Pancreas (tissue), 10 donors: ENCODE measurements around the gene PCBD1. TPM values are rescaled to one million over a fixed set of nuclear protein-coding genes. Genes with fewer than 3 reads are reported as not detected.
A peak's percentile ranks its signal among the peaks of the same experiment; 100 is the strongest.

Source experiments
- ATAC-seq, 4 donors: fragments of 200-7000 bp; cut with Tn5 transposase; one replicate each; pipeline versions ENCODE4 v1.8.0 to v1.9.1; 2020; ENCODE audit warnings: mild to moderate bottlenecking in 4 of 4, moderate library complexity in 4 of 4
- DNase-seq, 6 donors: peaks; one replicate each; pipeline ENCODE4 v3.0.0-alpha.2; 2020
- FAIRE-seq: peaks from 2 replicates; lab custom pipeline; 2012; peaks lifted over from hg19 to GRCh38; lab: Jason Lieb, UNC
- H3K27ac ChIP-seq, 4 donors: fragments of 200-600 bp; sonication (generic); 1 replicate in 3 of 4; 2 replicates in 1 of 4; pipeline versions ENCODE4 v1.5.0 to v1.8.0; 2020
- H3K27me3 ChIP-seq, 4 donors: fragments of 200-600 bp; one replicate each; pipeline ENCODE4 v1.8.0; 2021
- H3K36me3 ChIP-seq, 3 donors: fragments of 200-600 bp; sonication (generic) in 1 of 3; one replicate each; pipeline versions ENCODE4 v1.5.0 to v1.8.0; 2020 to 2021
- H3K4me1 ChIP-seq, 3 donors: fragments of 200-600 bp; one replicate each; pipeline ENCODE4 v1.8.0; 2021
- H3K4me3 ChIP-seq, 4 donors: fragments of 200-600 bp; sonication (generic) in 2 of 4; one replicate each; pipeline versions ENCODE4 v1.5.0 to v1.8.0; 2020 to 2021
- H3K9me3 ChIP-seq, 4 donors: fragments of 200-600 bp; one replicate each; pipeline ENCODE4 v1.8.0; 2021
- WGBS, 2 donors: extraction: QIAGEN DNeasy Blood & Tissue Kit; methylation state at CpG; one replicate each; pipeline ENCODE4 v1.1.7; 2013; 5-methylcytosine and 5-hydroxymethylcytosine counted together
- intact Hi-C, 3 donors: fragments of 100-400 bp; cut with DNase I; formaldehyde crosslinking; loops; one replicate each; pipeline versions ENCODE4 v1.11.1 to v1.14.2; 2022
- polyA plus RNA-seq, 2 donors: library from polyadenylated mRNA; stranded (reverse); fragments of 200-250 nt; gene quantifications; one replicate each; pipeline ENCODE4 v1.2.3, GENCODE V29; 2013
- total RNA-seq, 6 donors: library from RNA; stranded (reverse); fragmentation: NEBNext Ultra II Directional in 4 of 6; extraction: Animal tissue kit (Norgen Biotek cat#: 25700) in 4 of 6; gene quantifications; one replicate each; pipeline versions ENCODE4 v1.2.1 to v1.2.4, GENCODE V29; 2021 to 2023
- TF ChIP-seq, protein P1 (sequence below), 4 donors: fragments of 200-600 bp; sonication (generic) in 3 of 4; IDR thresholded peaks; one replicate each; pipeline versions ENCODE4 v1.5.0 to v1.8.0; 2021; ENCODE audit warnings: antibody characterized with exemption in 4 of 4
- donor health status: healthy with polysubstance abuse.
- donor health status: DM: no; HTN: no; CAD: no; lungs with moderate emphysema.
- donor health status: DM: no; HTN: no; CAD: no.
- donor health status: control.
- donor health status: control.
- donor health status: Bipolar disorder and iron deficiency.
- donor health status: DM: yes; HTN: yes; CAD: no.
- donor health status: DM: no; HTN: no; CAD: no.
- donor health status: DM: no; HTN: no; CAD: no.
- donor health status: DM: yes; HTN: yes; CAD: no.

PCBD1 gene
- total and polyA plus RNA-seq, 8 donors = 63.6 to 95.9 (median 76.9) TPM

DNA sequence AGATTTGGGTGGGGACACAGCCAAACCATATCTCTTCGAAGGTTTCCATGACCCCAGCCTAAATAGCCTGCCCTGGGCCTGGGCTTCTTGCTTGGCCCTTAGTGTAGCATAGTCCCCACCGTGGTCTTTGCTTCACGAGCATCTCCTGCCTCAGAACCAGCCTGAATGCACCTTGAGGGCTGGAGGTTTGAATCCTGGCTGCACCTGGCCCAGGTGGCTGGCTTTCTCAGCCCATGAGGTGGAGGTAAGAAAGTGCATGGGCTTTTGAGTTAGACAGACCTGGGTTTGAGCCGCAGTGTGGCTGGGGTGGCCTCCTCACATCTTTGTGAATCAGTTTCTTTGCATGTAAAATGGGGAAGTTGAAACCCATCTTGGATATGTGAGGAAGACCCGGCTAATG is 24.2 kb upstream of the PCBD1 start:
- no peaks in the 10 kb centered on the region for H3K36me3 ChIP-seq
- TF ChIP-seq, protein P1, sequence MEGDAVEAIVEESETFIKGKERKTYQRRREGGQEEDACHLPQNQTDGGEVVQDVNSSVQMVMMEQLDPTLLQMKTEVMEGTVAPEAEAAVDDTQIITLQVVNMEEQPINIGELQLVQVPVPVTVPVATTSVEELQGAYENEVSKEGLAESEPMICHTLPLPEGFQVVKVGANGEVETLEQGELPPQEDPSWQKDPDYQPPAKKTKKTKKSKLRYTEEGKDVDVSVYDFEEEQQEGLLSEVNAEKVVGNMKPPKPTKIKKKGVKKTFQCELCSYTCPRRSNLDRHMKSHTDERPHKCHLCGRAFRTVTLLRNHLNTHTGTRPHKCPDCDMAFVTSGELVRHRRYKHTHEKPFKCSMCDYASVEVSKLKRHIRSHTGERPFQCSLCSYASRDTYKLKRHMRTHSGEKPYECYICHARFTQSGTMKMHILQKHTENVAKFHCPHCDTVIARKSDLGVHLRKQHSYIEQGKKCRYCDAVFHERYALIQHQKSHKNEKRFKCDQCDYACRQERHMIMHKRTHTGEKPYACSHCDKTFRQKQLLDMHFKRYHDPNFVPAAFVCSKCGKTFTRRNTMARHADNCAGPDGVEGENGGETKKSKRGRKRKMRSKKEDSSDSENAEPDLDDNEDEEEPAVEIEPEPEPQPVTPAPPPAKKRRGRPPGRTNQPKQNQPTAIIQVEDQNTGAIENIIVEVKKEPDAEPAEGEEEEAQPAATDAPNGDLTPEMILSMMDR (IDR thresholded peaks at IDR 0.05) = no peak
- no peak overlapping the region for H3K4me3 ChIP-seq
- H3K27me3 ChIP-seq = no peaks in the 10 kb centered on the region
- ATAC-seq (no peak), DNase-seq (peak in 3 of 6 donors; percentile 5 to 16 (median 12)), FAIRE-seq (no peak)
- WGBS, 2 donors = 81 to 86% methylated on average over 5 of the region's 5 CpGs
- no peaks in the 10 kb centered on the region for H3K4me1 ChIP-seq
- H3K27ac ChIP-seq = no peak overlapping the region
- intact Hi-C loops = no loop called here
- no peaks in the 10 kb centered on the region for H3K9me3 ChIP-seq

DNA sequence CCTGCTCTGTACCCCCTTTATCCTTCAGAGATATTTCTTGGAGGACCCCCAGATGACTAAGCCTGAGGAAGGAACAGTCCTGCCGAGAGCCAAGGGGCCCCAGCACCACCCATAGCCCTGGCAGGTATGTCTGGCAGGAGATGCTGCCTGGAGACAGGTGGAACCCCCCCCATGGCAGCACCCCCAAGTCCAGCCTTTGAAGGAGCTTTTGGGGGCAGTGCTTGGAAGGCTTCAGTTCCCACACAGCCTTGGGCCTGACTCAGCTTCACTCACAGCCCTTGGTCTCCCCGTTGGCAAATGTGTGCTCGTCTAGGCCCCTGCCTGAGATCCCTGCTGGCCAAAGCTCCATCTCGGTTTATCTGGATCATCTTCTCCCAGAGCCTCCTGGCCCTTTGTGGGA is 23.0 kb upstream of the PCBD1 start:
- DNase-seq (peak in 2 of 6 donors; percentile 6 to 25), ATAC-seq (no peak), FAIRE-seq (no peak)
- Histone ChIP-seq H3K4me3 (no peak overlapping the region), H3K27me3 (no peaks in the 10 kb centered on the region), H3K27ac (no peak overlapping the region), H3K36me3 (no peaks in the 10 kb centered on the region), H3K9me3 (no peaks in the 10 kb centered on the region), H3K4me1 (no peaks in the 10 kb centered on the region)
- TF ChIP-seq, protein P1 (IDR thresholded peaks at IDR 0.05) = no peak
- intact Hi-C loops = no loop called here
- WGBS, 2 donors = 79 to 82% methylated on average over 4 of the region's 4 CpGs

DNA sequence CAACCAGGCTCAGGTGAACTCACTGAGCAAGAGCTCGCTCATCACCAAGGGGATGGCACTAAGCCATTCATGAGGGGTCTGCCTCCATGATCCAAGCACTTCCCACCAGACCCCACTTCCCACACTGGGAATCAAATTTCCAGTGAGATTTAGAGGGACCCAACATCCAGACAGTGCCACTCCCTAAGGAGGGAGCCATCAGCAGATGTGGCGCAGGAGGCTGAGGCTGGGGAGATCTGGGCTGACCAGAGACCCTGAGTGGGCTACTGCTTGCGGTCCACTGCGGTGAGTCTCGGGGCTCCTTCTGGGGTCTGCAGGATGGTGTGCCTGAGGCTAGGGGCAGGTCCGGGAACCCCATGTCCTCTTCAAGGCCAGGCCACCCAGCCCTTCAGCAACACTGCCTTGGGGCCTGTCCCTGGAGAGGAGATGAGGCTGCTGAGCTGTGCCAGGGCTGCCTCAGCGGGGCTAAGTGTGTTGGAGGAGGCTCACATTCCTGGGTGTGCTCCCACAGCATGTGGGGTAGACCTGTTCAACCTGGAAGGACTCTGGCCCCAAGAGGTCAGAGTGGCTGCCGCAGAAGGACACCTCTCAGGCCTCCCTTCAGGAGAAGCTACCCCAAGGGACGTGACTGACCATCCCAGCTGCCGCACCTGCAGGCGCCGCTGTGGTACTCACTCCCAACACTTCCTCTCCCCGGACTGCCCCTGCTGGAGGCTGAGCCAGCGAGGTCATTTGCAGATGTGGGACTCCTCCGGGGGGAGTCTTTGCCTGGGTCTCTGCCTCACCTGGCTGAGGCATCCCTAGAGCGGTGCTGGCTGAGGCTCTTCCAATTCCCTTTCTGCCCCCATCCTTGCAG is 22.3 kb upstream of the PCBD1 start:
- TF ChIP-seq, protein P1 (IDR thresholded peaks at IDR 0.05) = no peak
- FAIRE-seq (no peak), DNase-seq (peak in 3 of 6 donors; percentile 14 to 43 (median 39)), ATAC-seq (no peak)
- H3K4me1 ChIP-seq = no peaks in the 10 kb centered on the region
- 83 to 87% methylated on average over 16 of the region's 16 CpGs for WGBS, 2 donors
- H3K4me3 ChIP-seq = no peak overlapping the region
- no peaks in the 10 kb centered on the region for H3K27me3 ChIP-seq
- intact Hi-C loops = no loop called here
- H3K9me3 ChIP-seq = no peaks in the 10 kb centered on the region
- H3K36me3 ChIP-seq = no peaks in the 10 kb centered on the region
- no peak overlapping the region for H3K27ac ChIP-seq

DNA sequence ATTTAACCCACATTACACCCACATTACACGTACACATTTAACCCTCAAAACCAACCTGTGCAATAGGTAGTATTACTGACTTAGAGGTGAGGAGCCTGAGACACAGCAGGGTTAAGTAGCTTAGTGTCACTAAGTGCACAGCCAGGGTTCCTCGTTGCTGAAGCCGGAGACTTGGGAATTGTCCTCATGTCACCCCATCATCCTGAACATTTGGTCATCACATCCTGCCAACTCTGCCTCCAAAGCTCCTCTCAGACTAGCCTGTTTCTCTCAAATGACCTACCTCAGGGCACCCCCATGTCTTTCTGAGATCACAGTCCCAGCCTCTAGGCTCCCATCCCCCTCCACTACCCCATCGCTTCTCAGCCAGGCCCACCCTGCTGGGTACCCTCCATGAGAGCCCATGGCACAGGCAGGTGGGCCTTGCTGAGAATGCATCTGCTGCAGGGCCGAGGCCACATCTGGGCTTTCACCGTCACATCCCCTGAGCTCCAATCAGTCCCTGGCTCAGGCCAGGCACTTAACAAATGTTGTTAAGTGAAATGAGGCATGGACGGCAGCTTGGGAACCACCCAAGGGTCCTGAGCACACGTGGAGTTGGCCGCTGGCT is 21.1 kb upstream of the PCBD1 start:
- Histone ChIP-seq H3K27ac (no peak overlapping the region), H3K27me3 (no peaks in the 10 kb centered on the region), H3K9me3 (no peaks in the 10 kb centered on the region), H3K4me3 (no peak overlapping the region), H3K4me1 (no peaks in the 10 kb centered on the region), H3K36me3 (no peaks in the 10 kb centered on the region)
- 78 to 86% methylated on average over 9 of the region's 9 CpGs for WGBS, 2 donors
- DNase-seq = peak in 3 of 6 donors; percentile 1 to 30 (median 24)
- intact Hi-C loops = loop anchor here in 1 of 3 donors (5.0 kb wide), 1 partner anchor 368 kb away; no protein-coding TSS in a partner anchor
- no peak for FAIRE-seq
- ATAC-seq = no peak
- TF ChIP-seq, protein P1 (IDR thresholded peaks at IDR 0.05) = no peak
